Heart right ventricle (tissue), 16 donors: Measurements from ENCODE around the gene CWC27. TPM values are rescaled to one million over a fixed set of nuclear protein-coding genes. Genes with fewer than 3 reads are reported as not detected.
A peak's percentile ranks its signal among the peaks of the same experiment; 100 is the strongest.

ENCODE experiments used
- ATAC-seq, 8 donors: fragments of 200-7000 bp; cut with Tn5 transposase; one replicate each; pipeline ENCODE4 v1.9.1; 2020; ENCODE audit warnings: mild to moderate bottlenecking in 8 of 8, moderate library complexity in 8 of 8, moderate number of reproducible peaks in 1 of 8
- DNase-seq, 2 donors: peaks; one replicate each; pipeline ENCODE4 v3.0.0-alpha.2; 2020
- H3K27ac ChIP-seq, 10 donors: fragments of 200-600 bp; sonication (generic) in 2 of 10; one replicate each; pipeline versions ENCODE4 v1.5.0 to v1.8.0; 2020 to 2022; ENCODE audit warnings: mild to moderate bottlenecking in 3 of 10
- H3K27me3 ChIP-seq, 7 donors: fragments of 200-600 bp; one replicate each; pipeline ENCODE4 v1.8.0; 2021 to 2022; ENCODE audit warnings: mild to moderate bottlenecking in 2 of 7
- H3K36me3 ChIP-seq, 9 donors: fragments of 200-600 bp; sonication (generic) in 1 of 9; one replicate each; pipeline versions ENCODE4 v1.5.0 to v1.8.0; 2020 to 2022; ENCODE audit warnings: mild to moderate bottlenecking in 2 of 9
- H3K4me1 ChIP-seq, 9 donors: fragments of 200-600 bp; sonication (generic) in 1 of 9; one replicate each; pipeline versions ENCODE4 v1.5.0 to v1.8.0; 2020 to 2022; ENCODE audit warnings: mild to moderate bottlenecking in 4 of 9
- H3K4me3 ChIP-seq, 10 donors: fragments of 200-600 bp; sonication (generic) in 2 of 10; one replicate each; pipeline versions ENCODE4 v1.5.0 to v1.8.0; 2020 to 2022; ENCODE audit warnings: mild to moderate bottlenecking in 7 of 10, moderate library complexity in 2 of 10
- H3K9me3 ChIP-seq, 11 donors: fragments of 200-600 bp in 10 of 11; sonication (generic) in 2 of 11; one replicate each; pipeline versions ENCODE4 v1.5.0 to v1.8.0; 2013 to 2022; ENCODE audit warnings: mild to moderate bottlenecking in 2 of 11, control low read depth in 1 of 11, moderate library complexity in 1 of 11
- CTCF ChIP-seq, 9 donors: fragments of 200-600 bp; sonication (generic) in 2 of 9; IDR thresholded peaks; one replicate each; pipeline versions ENCODE4 v1.5.0 to v1.8.0; 2021 to 2022; ENCODE audit warnings: antibody characterized with exemption in 9 of 9, mild to moderate bottlenecking in 5 of 9, moderate library complexity in 1 of 9
- WGBS, 2 donors: extraction: QIAGEN DNeasy Blood & Tissue Kit; methylation state at CpG; one replicate each; pipeline ENCODE4 v1.1.7; 2013; ENCODE audit warnings: inconsistent platforms in 1 of 2; 5-methylcytosine and 5-hydroxymethylcytosine counted together
- intact Hi-C, 10 donors: fragments of 100-400 bp; cut with DNase I; formaldehyde crosslinking; loops; one replicate each; pipeline versions ENCODE4 v1.11.1 to v1.14.2; 2022
- polyA plus RNA-seq, 2 donors: library from polyadenylated mRNA; stranded (reverse); fragments of 200-250 nt; gene quantifications; one replicate each; pipeline ENCODE4 v1.2.3, GENCODE V29; 2013
- total RNA-seq, 10 donors: library from RNA; stranded (reverse); fragmentation: NEBNext Ultra II Directional in 3 of 10; extraction: Animal tissue kit (Norgen Biotek cat#: 25700) in 3 of 10; gene quantifications; one replicate each; pipeline versions ENCODE4 v1.2.1 to v1.2.4, GENCODE V29; 2021 to 2023
- donor health status: Arrhythmogenic right ventricular cardiomyopathy.
- donor health status: ischemic (EF 13 %, LVEDD 7.1; RV severe dilation, severe dysfunction).
- donor health status: healthy with polysubstance abuse.
- donor health status: DM: no; HTN: yes; CAD: no.
- donor health status: DM: no; HTN: no; CAD: no.
- donor health status: ischemic (EF 25% LVEDD 6.9; RV normal size, moderate dysfunction).
- donor health status: ischemic (EF 25% LVEDD 5.7; RV mildly dilated, moderate dysfunction).
- donor health status: healthy.
- donor health status: DM: yes; HTN: yes; CAD: no.
- donor health status: Ischemic cardiomyopathy.
- donor health status: ischemic (EF 35%, LVEDD 5.7; RV mildly dilated, moderate dysfunction).
- donor health status: nonischemic (EF 11% LVEDD 7.7; RV severe dilation, severe dysfunction).
- donor health status: DM: yes; HTN: yes; CAD: no.
- donor health status: PGD.
- donor health status: ischemic (EF 29% LVEDD 5.4; RV normal size, mild dysfunction).
- donor health status: nonischemic (EF 23%, LVEDD 6.1; RV moderate dilation, normal function).

The CWC27 gene
- total and polyA plus RNA-seq, 12 donors = 18.7 to 32.1 (median 23.5) TPM

DNA sequence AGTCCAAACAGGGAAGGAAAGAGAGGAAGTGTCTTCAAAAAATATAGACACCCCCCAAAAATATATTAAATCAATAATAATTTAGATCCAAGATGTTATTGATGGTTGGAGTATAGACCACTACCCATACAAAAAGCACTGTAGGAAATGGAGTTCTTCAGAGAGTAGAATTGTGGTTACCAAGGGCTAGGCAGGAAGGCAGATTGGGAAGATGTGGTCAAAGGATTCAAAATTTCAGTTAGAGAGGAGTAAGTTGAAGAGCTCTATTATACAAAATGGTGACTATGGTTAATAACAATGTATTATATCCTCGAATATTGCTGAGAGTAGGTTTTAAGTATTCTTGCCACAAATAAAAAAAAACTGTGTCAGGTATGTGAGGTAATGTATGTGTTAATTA is 149.4 kb downstream of the CWC27 start:
- Histone ChIP-seq H3K27me3 (no peaks in the 10 kb centered on the region), H3K4me3 (no peak overlapping the region), H3K27ac (no peak overlapping the region), H3K4me1 (no peaks in the 10 kb centered on the region), H3K36me3 (peaks cover 0 to 13% (median 0%) of the 10 kb centered on the region in 9 donors), H3K9me3 (peaks cover 0 to 50% (median 15%) of the 10 kb centered on the region in 11 donors)
- ATAC-seq (no peak), DNase-seq (no peak)
- intact Hi-C loops = no loop called here
- no peak for TF ChIP-seq CTCF (IDR thresholded peaks at IDR 0.05)
- WGBS, 2 donors = 96% methylated on average over 1 of the region's 1 CpG

GRCh38 chr5:64921386-64921785 is 152.7 kb downstream of the CWC27 start:
- Histone ChIP-seq H3K9me3 (peaks cover 0 to 45% (median 15%) of the 10 kb centered on the region in 11 donors), H3K27me3 (no peaks in the 10 kb centered on the region), H3K27ac (no peak overlapping the region), H3K4me3 (no peak overlapping the region), H3K36me3 (peaks cover 0 to 13% (median 0%) of the 10 kb centered on the region in 9 donors), H3K4me1 (no peaks in the 10 kb centered on the region)
- 95 to 99% methylated on average over 2 of the region's 2 CpGs for WGBS, 2 donors
- no peak for TF ChIP-seq CTCF (IDR thresholded peaks at IDR 0.05)
- intact Hi-C loops = no loop called here
- ATAC-seq = no peak
- DNase-seq = no peak

GRCh38 chr5:64923151-64923685 is 154.5 kb downstream of the CWC27 start:
- intact Hi-C loops = no loop called here
- Histone ChIP-seq H3K9me3 (peaks cover 0 to 36% (median 15%) of the 10 kb centered on the region in 11 donors), H3K27ac (no peak overlapping the region), H3K4me1 (no peaks in the 10 kb centered on the region), H3K27me3 (no peaks in the 10 kb centered on the region), H3K36me3 (peaks cover 0 to 13% (median 0%) of the 10 kb centered on the region in 9 donors), H3K4me3 (no peak overlapping the region)
- 82 to 86% methylated on average over 6 of the region's 6 CpGs for WGBS, 2 donors
- ATAC-seq (peak in 1 of 8 donors; percentile 27), DNase-seq (no peak)
- TF ChIP-seq CTCF (IDR thresholded peaks at IDR 0.05) = no peak

- intact Hi-C loops = no loop called here
- H3K27me3 ChIP-seq = no peaks in the 10 kb centered on the region
Measured at GRCh38 chr5:64925123-64925522, 156.4 kb downstream of the CWC27 start.

More at GRCh38 chr5:64925123-64925522, 156.4 kb downstream of the CWC27 start:
- Histone ChIP-seq H3K9me3 (peaks cover 0 to 25% (median 15%) of the 10 kb centered on the region in 11 donors), H3K27ac (no peak overlapping the region), H3K4me3 (no peak overlapping the region), H3K36me3 (peaks cover 0 to 8% (median 0%) of the 10 kb centered on the region in 9 donors), H3K4me1 (no peaks in the 10 kb centered on the region)
- 97% methylated on average over 1 of the region's 1 CpG for WGBS, 2 donors
- DNase-seq = no peak
- no peak for TF ChIP-seq CTCF (IDR thresholded peaks at IDR 0.05)
- no peak for ATAC-seq
